NB4 (cell line): ENCODE measurements around the gene DLEC1.
"Not testable (repeated sequence)": the region's sequence is repeated elsewhere in the genome, so short reads cannot be mapped to it uniquely, and the experiment has no call there.

Source experiments
- CTCF ChIP-seq: IDR thresholded peaks from one replicate; pipeline ENCODE4 v1.5.1; 2012; ENCODE audit warnings: low read depth, low read length
- MAX ChIP-seq: IDR thresholded peaks from 2 replicates; pipeline ENCODE4 v1.6.1; 2011; ENCODE audit warnings: low read depth, low read length
- POLR2A ChIP-seq: IDR thresholded peaks from 2 replicates; pipeline ENCODE4 v1.6.1; 2011; ENCODE audit warnings: mild to moderate bottlenecking; ENCODE audit not compliant: insufficient read length; ENCODE audit errors: extremely low read depth

- TF ChIP-seq MAX, POLR2A, CTCF: not testable (repeated sequence)
Observed at GRCh38 chr3:38083254-38083653, 44.2 kb downstream of the DLEC1 start.
